HepG2 (cell line): ENCODE results near the gene RAB17. TPM values are rescaled to one million over a fixed set of nuclear protein-coding genes. Genes with fewer than 3 reads are reported as not detected.

Experiments
- ATAC-seq: fragments of 200-7000 bp; cut with Tn5 transposase; 3 replicates; pipeline ENCODE4 v1.9.1; 2020; ENCODE audit warnings: mild to moderate bottlenecking, moderate library complexity
- BruUV-seq: library from RNA; stranded (reverse); fragments of 400-500 nt; replicated peaks from 2 replicates; lab custom pipeline; 2021; lab: Mats Ljungman, UMichigan
- CTCF ChIA-PET: fragments of 300-600 bp; formaldehyde crosslinking; extraction: SDS; loops from one replicate; lab custom pipeline; 2021; ENCODE audit warnings: low total read pairs, inconsistent platforms, low intra/inter-chr PET ratio; lab: Yijun Ruan, JAX
- POLR2A ChIA-PET: fragments of 350-600 bp; sonication (Branson Sonifier 250); formaldehyde crosslinking; loops from one replicate; lab custom pipeline; 2020; ENCODE audit warnings: antibody characterized with exemption, inconsistent platforms; lab: Yijun Ruan, JAX
- DNase-seq: peaks from one replicate; pipeline ENCODE4 v3.0.0-alpha.2; 2015; ENCODE audit warnings: low spot score
- FAIRE-seq: peaks from 3 replicates; lab custom pipeline; 2011; peaks lifted over from hg19 to GRCh38; lab: Jason Lieb, UNC
- H2AFZ ChIP-seq: one replicate; pipeline ENCODE4 v1.6.1; 2011; ENCODE audit warnings: low read length, inconsistent platforms
- H3K27ac ChIP-seq: fragments of 300-600 bp; 3 replicates; pipeline ENCODE4 v1.8.0; 2011; ENCODE audit warnings: mixed run types, mild to moderate bottlenecking, mixed read lengths, low read length, inconsistent platforms; ENCODE audit not compliant: insufficient read depth; ENCODE audit errors: extremely low read length
- H3K27me3 ChIP-seq, 2 experiments: fragments of 200-600 bp in 1 of 2; 2 replicates in 1 of 2; 3 replicates in 1 of 2; pipeline versions ENCODE4 v1.6.0 to v1.8.0; 2011; ENCODE audit warnings: low read length in 2 of 2, mild to moderate bottlenecking in 2 of 2, moderate library complexity in 2 of 2, inconsistent platforms in 1 of 2; ENCODE audit not compliant: insufficient read depth in 2 of 2, control insufficient read depth in 1 of 2
- H3K36me3 ChIP-seq, 2 experiments: fragments of 200-600 bp in 1 of 2; replicated peaks in 1 of 2; 2 replicates in 1 of 2; 3 replicates in 1 of 2; pipeline versions ENCODE4 v1.5.1 to v1.8.0; 2011; ENCODE audit warnings: low read length in 2 of 2, inconsistent platforms in 1 of 2; ENCODE audit not compliant: insufficient read depth in 2 of 2, control insufficient read depth in 1 of 2
- H3K4me1 ChIP-seq: 2 replicates; pipeline ENCODE4 v1.5.1; 2012; ENCODE audit warnings: low read length, inconsistent platforms; ENCODE audit not compliant: insufficient read depth
- H3K4me2 ChIP-seq: 2 replicates; pipeline ENCODE4 v1.6.0; 2011; ENCODE audit warnings: low read depth, low read length, inconsistent platforms
- H3K4me3 ChIP-seq, 3 experiments: fragments of 200-600 bp in 1 of 3; sonication (generic), shearing (Covaris generic) in 1 of 3; replicated peaks in 1 of 3; 2 replicates each; pipeline ENCODE4 v1.5.1; 2011 to 2016; ENCODE audit warnings: low read length in 3 of 3, inconsistent platforms in 2 of 3, low read depth in 2 of 3, mild to moderate bottlenecking in 2 of 3, control low read depth in 1 of 3, mixed read lengths in 1 of 3; ENCODE audit not compliant: insufficient read depth in 1 of 3
- H3K79me2 ChIP-seq: one replicate; pipeline ENCODE4 v1.6.1; 2011; ENCODE audit warnings: low read length, inconsistent platforms; ENCODE audit not compliant: insufficient read depth
- H3K9ac ChIP-seq: 2 replicates; pipeline ENCODE4 v1.6.0; 2011; ENCODE audit warnings: mild to moderate bottlenecking, low read depth, low read length, inconsistent platforms; ENCODE audit not compliant: insufficient read depth
- H3K9me3 ChIP-seq: 2 replicates; pipeline ENCODE4 v1.5.1; 2012; ENCODE audit warnings: mild to moderate bottlenecking, low read length
- H4K20me1 ChIP-seq: 2 replicates; pipeline ENCODE4 v1.6.0; 2011; ENCODE audit warnings: inconsistent platforms, mild to moderate bottlenecking, low read length, moderate library complexity; ENCODE audit not compliant: insufficient read depth
- AGO1 ChIP-seq: fragments of 200-400 bp; formaldehyde crosslinking; IDR thresholded peaks from 2 replicates; pipeline ENCODE4 v1.6.1; 2017; ENCODE audit warnings: mild to moderate bottlenecking, low read depth, low read length, moderate library complexity; ENCODE audit not compliant: poor library complexity, severe bottlenecking
- AGO2 ChIP-seq: fragments of 200-400 bp; formaldehyde crosslinking; optimal IDR thresholded peaks from 2 replicates; pipeline ENCODE3; 2017; ENCODE audit warnings: mild to moderate bottlenecking, low read depth, low read length, moderate library complexity
- AKAP8 ChIP-seq: sonication (generic); formaldehyde crosslinking; IDR thresholded peaks from 2 replicates; pipeline ENCODE4 v1.5.1; 2020; ENCODE audit warnings: mild to moderate bottlenecking, missing genetic modification reagents
- EHMT2 ChIP-seq: fragments of 200-600 bp; sonication (generic); IDR thresholded peaks from 2 replicates; pipeline ENCODE4 v1.7.0; 2017; ENCODE audit warnings: antibody characterized with exemption, low read depth, low read length, borderline replicate concordance
- FOXP4 ChIP-seq: sonication (generic); formaldehyde crosslinking; IDR thresholded peaks from 2 replicates; pipeline ENCODE4 v1.4.0; 2020; ENCODE audit warnings: missing genetic modification reagents
- MAZ ChIP-seq, 2 experiments: sonication (generic) in 1 of 2; formaldehyde crosslinking in 1 of 2; IDR thresholded peaks; 2 replicates each; pipeline versions ENCODE4 v1.5.0 to v1.6.1; 2012 to 2020; ENCODE audit warnings: low read depth in 2 of 2, mild to moderate bottlenecking in 2 of 2, borderline replicate concordance in 1 of 2, improper control_type of control experiment in 1 of 2, low read length in 1 of 2, missing genetic modification reagents in 1 of 2, moderate library complexity in 1 of 2
- MTERF4 ChIP-seq: sonication (generic); formaldehyde crosslinking; IDR thresholded peaks from 2 replicates; pipeline ENCODE4 v1.8.0; 2023; ENCODE audit warnings: mild to moderate bottlenecking, missing genetic modification reagents
- NFATC3 ChIP-seq: sonication (generic); formaldehyde crosslinking; IDR thresholded peaks from 2 replicates; pipeline ENCODE4 v1.5.1; 2020; ENCODE audit warnings: mild to moderate bottlenecking, missing genetic modification reagents
- NR2F6 ChIP-seq, 2 experiments: IDR thresholded peaks; 2 replicates each; pipeline ENCODE4 v1.6.1; 2016; ENCODE audit warnings: antibody characterized with exemption in 1 of 2, mild to moderate bottlenecking in 1 of 2
- NR3C1 ChIP-seq: sonication (generic); formaldehyde crosslinking; IDR thresholded peaks from 2 replicates; pipeline ENCODE4 v1.4.0; 2020; ENCODE audit warnings: missing genetic modification reagents
- PHB2 ChIP-seq: fragments of 450-650 bp; IDR thresholded peaks from 2 replicates; pipeline ENCODE4 v1.6.1; 2018; ENCODE audit not compliant: partially characterized antibody
- SAP130 ChIP-seq: IDR thresholded peaks from 2 replicates; pipeline ENCODE4 v1.6.1; 2016; ENCODE audit warnings: low read depth
- TSC22D2 ChIP-seq: sonication (generic); formaldehyde crosslinking; IDR thresholded peaks from 2 replicates; pipeline ENCODE4 v1.5.1; 2020; ENCODE audit warnings: missing genetic modification reagents, mild to moderate bottlenecking, borderline replicate concordance
- USF2 ChIP-seq, 2 experiments: sonication (generic) in 1 of 2; formaldehyde crosslinking in 1 of 2; IDR thresholded peaks; 2 replicates each; pipeline versions ENCODE4 v1.5.1 to v1.6.1; 2011 to 2020; ENCODE audit warnings: borderline replicate concordance in 1 of 2, low read depth in 1 of 2, low read length in 1 of 2, mild to moderate bottlenecking in 1 of 2, missing genetic modification reagents in 1 of 2, moderate library complexity in 1 of 2
- ZEB1 ChIP-seq: IDR thresholded peaks from 2 replicates; pipeline ENCODE4 v1.6.1; 2012; ENCODE audit warnings: mild to moderate bottlenecking, low read depth, inconsistent platforms; ENCODE audit not compliant: insufficient replicate concordance
- ZNF180 ChIP-seq: sonication (generic); formaldehyde crosslinking; IDR thresholded peaks from 2 replicates; pipeline ENCODE4 v1.4.0; 2020; ENCODE audit warnings: low read depth, missing genetic modification reagents, borderline replicate concordance
- ZNF224 ChIP-seq: sonication (generic); formaldehyde crosslinking; IDR thresholded peaks from 2 replicates; pipeline ENCODE4 v1.5.0; 2020; ENCODE audit warnings: mild to moderate bottlenecking, missing genetic modification reagents
- ZNF720 ChIP-seq: sonication (generic); formaldehyde crosslinking; IDR thresholded peaks from 2 replicates; pipeline ENCODE4 v1.4.0; 2020; ENCODE audit warnings: missing genetic modification reagents
- ZNF776 ChIP-seq: sonication (generic); formaldehyde crosslinking; IDR thresholded peaks from 2 replicates; pipeline ENCODE4 v1.4.0; 2020; ENCODE audit warnings: mild to moderate bottlenecking, missing genetic modification reagents
- ZSCAN21 ChIP-seq: sonication (generic); formaldehyde crosslinking; IDR thresholded peaks from 2 replicates; pipeline ENCODE4 v1.8.0; 2022; ENCODE audit warnings: mild to moderate bottlenecking, missing genetic modification reagents, moderate library complexity, borderline replicate concordance
- WGBS: methylation state at CpG from one replicate; pipeline ENCODE4 v1.1.6; 2017; ENCODE audit warnings: low lambda C conversion rate; 5-methylcytosine and 5-hydroxymethylcytosine counted together
- in situ Hi-C: cut with HindIII; loops from 2 replicates; pipeline ENCODE4 v1.10.0; 2017; ENCODE audit warnings: low pct_unique_long_range_greater_than_20kb; ENCODE audit not compliant: extremely low pct_ligation_motif_present
- intact Hi-C: fragments of 100-400 bp; cut with micrococcal nuclease; formaldehyde crosslinking; loops from one replicate; pipeline ENCODE4 v1.10.0; 2022; ENCODE audit not compliant: unreplicated experiment
- polyA plus RNA-seq, 8 experiments: library from polyadenylated mRNA; depleted of rRNA in 3 of 8; stranded (reverse) in 7 of 8; unstranded in 1 of 8; fragments of >200 nt; fragmentation: Illumina TruSeq in 4 of 8; extraction: Trizol in 4 of 8; gene quantifications; 2 replicates each; pipeline versions ENCODE4 v1.2.1 to v1.2.3, GENCODE V29; 2011 to 2016; ENCODE audit warnings: low read depth in 4 of 8, missing spikeins in 1 of 8, mixed read lengths in 1 of 8; ENCODE audit not compliant: insufficient read depth in 1 of 8
- total RNA-seq, 5 experiments: library from RNA; depleted of rRNA; stranded (reverse); fragments of >200 nt; fragmentation: Illumina TruSeq; extraction: Trizol; gene quantifications; 2 replicates each; pipeline ENCODE4 v1.2.3, GENCODE V29; 2016; ENCODE audit warnings: low read depth in 1 of 5

RAB17 gene
- total and polyA plus RNA-seq, 2 of the 13 experiments (the other 11 are each of a cell fraction or from before 2014, with no cell fraction given) = 68.0 to 124 TPM

DNA sequence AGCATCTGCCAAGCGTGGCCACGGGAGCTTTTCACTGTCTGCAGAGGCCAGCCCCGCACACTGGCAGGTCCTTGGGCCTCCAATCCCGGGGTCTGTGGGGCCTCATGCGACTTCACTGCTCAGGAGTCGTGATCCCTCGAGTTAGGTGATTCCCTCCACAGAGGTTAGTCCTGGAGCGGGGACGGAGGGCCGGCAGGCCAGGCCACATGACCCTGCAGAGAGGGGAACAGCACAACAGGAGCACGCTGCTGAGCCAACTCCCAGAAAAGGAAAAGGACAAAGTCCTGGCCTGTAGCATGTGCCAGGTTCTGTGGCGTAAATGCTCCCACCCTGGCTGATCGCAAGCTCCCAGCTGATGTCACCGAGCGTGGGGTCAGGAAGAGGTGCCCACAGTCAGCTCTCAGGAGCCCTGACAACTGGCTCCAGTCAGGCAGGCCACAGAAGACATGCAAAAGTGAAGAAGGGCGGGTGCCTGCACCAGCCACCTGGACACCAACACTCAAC is 39.4 kb downstream of the RAB17 start:
- intact Hi-C loops = no loop called here
- H3K27ac ChIP-seq = no peak overlapping the region
- FAIRE-seq = no peak
- TF ChIP-seq ZNF180 (CRISPR knock-in tag) (no peak), SAP130 (CRISPR knock-in tag) (no peak), ZSCAN21 (CRISPR knock-in tag) (no peak), ZNF720 (CRISPR knock-in tag) (no peak), FOXP4 (CRISPR knock-in tag) (no peak), MTERF4 (CRISPR knock-in tag) (no peak), AGO1 (no peak), TSC22D2 (CRISPR knock-in tag) (no peak), AKAP8 (CRISPR knock-in tag) (no peak), NR2F6 (IDR thresholded peaks at IDR 0.05) (no peak), NR2F6 (CRISPR knock-in tag; IDR thresholded peaks at IDR 0.05) (peak; percentile 33; the same call in 1 of the 2 replicates), ZEB1 (no peak), NFATC3 (CRISPR knock-in tag) (no peak), EHMT2 (no peak), USF2 (IDR thresholded peaks at IDR 0.05; ENCODE audit: low read depth, low read length) (no peak; the same call in 1 of the 2 replicates), USF2 (CRISPR knock-in tag; IDR thresholded peaks at IDR 0.05; ENCODE audit: borderline replicate concordance) (peak; percentile 74), ZNF224 (no peak), AGO2 (no peak), NR3C1 (no peak), ZNF776 (CRISPR knock-in tag) (no peak), PHB2 (no peak), MAZ (IDR thresholded peaks at IDR 0.05; ENCODE audit: borderline replicate concordance, low read depth, low read length) (no peak), MAZ (CRISPR knock-in tag; IDR thresholded peaks at IDR 0.05; ENCODE audit: low read depth) (0 out of 2 replicates have a peak, but pooled peaks have one; percentile 16)

More for the DNA sequence above, 39.4 kb downstream of the RAB17 start:
- Histone ChIP-seq H3K4me3 (no peak overlapping the region; a peak in 1 of 6 replicates), H3K4me2 (peak overlapping the region; percentile 22; the same call in 1 of the 2 replicates), H3K36me3 (no peaks in the 10 kb centered on the region), H4K20me1 (no peaks in the 10 kb centered on the region), H3K4me1 (peaks cover 49% of the 10 kb centered on the region), H2AFZ (peak overlapping the region; percentile 33), H3K79me2 (no peaks in the 10 kb centered on the region), H3K9me3 (peaks cover 7% of the 10 kb centered on the region), H3K27me3 (peaks cover 7 to 34% of the 10 kb centered on the region in 2 experiments; a peak in 4 of 5 replicates), H3K9ac (no peak overlapping the region)
- CTCF ChIA-PET = no interaction called here
- peak; percentile 53 for ATAC-seq
- DNase-seq = no peak
- POLR2A ChIA-PET = no interaction called here
- no TSS peak for BruUV-seq
- 12% methylated on average over 15 of the region's 16 CpGs for WGBS
- in situ Hi-C loops = no loop called here
